Spleen (tissue), 11 donors: Measurements from ENCODE around the gene CNKSR2. TPM values are rescaled to one million over a fixed set of nuclear protein-coding genes. Genes with fewer than 3 reads are reported as not detected.
A peak's percentile ranks its signal among the peaks of the same experiment; 100 is the strongest.

Experiments
- DNase-seq: peaks from one replicate; pipeline ENCODE4 v3.0.0-alpha.2; 2020
- H3K27ac ChIP-seq, 8 donors: fragments of 200-600 bp; sonication (generic) in 7 of 8; 1 replicate in 4 of 8; 2 replicates in 4 of 8; pipeline versions ENCODE4 v1.5.0 to v1.8.0; 2016 to 2021; ENCODE audit warnings: inconsistent platforms in 4 of 8, mild to moderate bottlenecking in 4 of 8, moderate library complexity in 1 of 8
- H3K27me3 ChIP-seq, 7 donors: fragments of 200-600 bp; sonication (generic) in 6 of 7; replicated peaks in 1 of 7; 1 replicate in 4 of 7; 2 replicates in 3 of 7; pipeline versions ENCODE4 v1.5.0 to v1.8.0; 2016 to 2021; ENCODE audit warnings: inconsistent platforms in 3 of 7, mild to moderate bottlenecking in 1 of 7
- H3K36me3 ChIP-seq, 6 donors: fragments of 200-600 bp; sonication (generic) in 5 of 6; 1 replicate in 4 of 6; 2 replicates in 2 of 6; pipeline versions ENCODE4 v1.5.0 to v1.8.0; 2016 to 2021; ENCODE audit warnings: inconsistent platforms in 2 of 6
- H3K4me1 ChIP-seq, 6 donors: fragments of 200-600 bp; sonication (generic) in 5 of 6; 1 replicate in 3 of 6; 2 replicates in 3 of 6; pipeline versions ENCODE4 v1.5.0 to v1.8.0; 2016 to 2021; ENCODE audit warnings: inconsistent platforms in 3 of 6
- H3K4me3 ChIP-seq, 8 donors: fragments of 200-600 bp; sonication (generic) in 7 of 8; 1 replicate in 4 of 8; 2 replicates in 4 of 8; pipeline versions ENCODE4 v1.5.0 to v1.8.0; 2016 to 2021; ENCODE audit warnings: inconsistent platforms in 4 of 8, mild to moderate bottlenecking in 4 of 8, moderate library complexity in 2 of 8
- H3K9me3 ChIP-seq, 8 donors: fragments of 200-600 bp; sonication (generic) in 7 of 8; 1 replicate in 4 of 8; 2 replicates in 4 of 8; pipeline versions ENCODE4 v1.5.0 to v1.8.0; 2016 to 2021; ENCODE audit warnings: inconsistent platforms in 4 of 8
- CTCF ChIP-seq, 11 experiments: fragments of 200-600 bp in 7 of 11; fragments of 450-650 bp in 4 of 11; sonication (generic) in 4 of 11; IDR thresholded peaks in 8 of 11; conservative IDR thresholded peaks in 3 of 11; 1 replicate in 7 of 11; 2 replicates in 4 of 11; pipeline versions ENCODE4 v1.4.0 to v1.8.0; 2016 to 2021; ENCODE audit warnings: antibody characterized with exemption in 11 of 11, inconsistent platforms in 4 of 11, mild to moderate bottlenecking in 1 of 11
- POLR2A ChIP-seq, 3 donors: fragments of 450-650 bp; IDR thresholded peaks; one replicate each; pipeline ENCODE4 v1.5.1; 2017; ENCODE audit warnings: antibody characterized with exemption in 3 of 3, mild to moderate bottlenecking in 1 of 3
- POLR2AphosphoS5 ChIP-seq, 3 donors: sonication (generic); formaldehyde crosslinking; IDR thresholded peaks; one replicate each; pipeline ENCODE4 v1.5.1; 2017; ENCODE audit warnings: antibody characterized with exemption in 3 of 3
- WGBS, 5 donors: extraction: QIAGEN DNeasy Blood & Tissue Kit in 3 of 5; methylation state at CpG; one replicate each; pipeline versions ENCODE4 v1.1.5 to v1.1.7; 2013 to 2018; 5-methylcytosine and 5-hydroxymethylcytosine counted together
- intact Hi-C: fragments of 100-400 bp; cut with DNase I; formaldehyde crosslinking; loops from one replicate; pipeline ENCODE4 v1.15.0; 2023; ENCODE audit warnings: low total_unique reads
- polyA plus RNA-seq, 3 donors: library from polyadenylated mRNA; stranded (reverse); fragments of 200-250 nt; gene quantifications; one replicate each; pipeline ENCODE4 v1.2.1, GENCODE V29; 2013
- total RNA-seq, 7 donors: library from RNA; depleted of rRNA in 3 of 7; stranded (reverse); fragments of >200 nt in 3 of 7; fragmentation: NEBNext Ultra II Directional in 4 of 7; extraction: Animal tissue kit (Norgen Biotek cat#: 25700) in 4 of 7; gene quantifications; one replicate each; pipeline versions ENCODE4 v1.1.0 to v1.2.1, GENCODE V29; 2016 to 2021
- donor health status: healthy with polysubstance abuse.
- donor health status: DM: no; HTN: no; CAD: no; lungs with moderate emphysema.
- donor health status: DM: no; HTN: no; CAD: no.
- donor health status: Bipolar disorder and iron deficiency.
- donor health status: healthy.
- donor health status: DM: no; HTN: no; CAD: no.
- donor health status: DM: yes; HTN: yes; CAD: no.

CNKSR2 gene
- total and polyA plus RNA-seq, 10 donors: 1.6 to 16.8 (median 6.0) TPM

DNA sequence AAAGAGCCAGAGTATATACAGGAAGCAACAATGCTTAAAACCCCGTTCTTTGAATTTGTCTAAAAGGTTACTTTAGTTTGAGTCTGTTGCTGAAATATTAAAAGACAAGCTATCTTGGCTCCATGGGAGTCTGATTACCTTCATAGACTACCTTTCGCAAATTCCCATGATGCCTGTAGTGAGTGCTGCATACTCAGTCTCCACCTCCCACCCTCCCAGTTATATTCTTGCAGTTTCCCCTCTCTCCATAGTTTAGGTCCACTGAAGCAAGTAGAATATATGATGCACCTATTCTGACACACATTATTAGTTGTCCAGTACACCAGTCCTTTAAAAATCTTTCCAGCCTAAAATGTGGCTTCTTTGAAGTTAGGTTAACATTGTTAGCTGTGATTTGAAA, 2.4 kb downstream of the CNKSR2 start:
- 66 to 93% (median 85%) methylated on average over 2 of the region's 2 CpGs for WGBS, 5 donors
- no peak overlapping the region for H3K4me3 ChIP-seq
- H3K27ac ChIP-seq: no peak overlapping the region
- no peaks in the 10 kb centered on the region for H3K9me3 ChIP-seq
- TF ChIP-seq POLR2AphosphoS5 (IDR thresholded peaks at IDR 0.05) (no peak), POLR2A (IDR thresholded peaks at IDR 0.05) (no peak), CTCF (IDR thresholded peaks at IDR 0.05 in 8 of 11, conservative IDR thresholded peaks at IDR 0.05 in 3 of 11) (no peak)
- H3K4me1 ChIP-seq: peaks cover 0 to 24% (median 0%) of the 10 kb centered on the region in 6 donors
- intact Hi-C loops: no loop called here
- no peaks in the 10 kb centered on the region for H3K36me3 ChIP-seq
- H3K27me3 ChIP-seq: peaks cover 0 to 31% (median 21%) of the 10 kb centered on the region in 7 donors
- DNase-seq: no peak

GRCh38 chrX:21379991-21380390, 5.8 kb downstream of the CNKSR2 start:
- Histone ChIP-seq H3K9me3 (no peaks in the 10 kb centered on the region), H3K4me3 (no peak overlapping the region), H3K27me3 (peaks cover 0 to 15% (median 10%) of the 10 kb centered on the region in 7 donors), H3K27ac (no peak overlapping the region), H3K4me1 (peaks cover 0 to 12% (median 0%) of the 10 kb centered on the region in 6 donors), H3K36me3 (no peaks in the 10 kb centered on the region)
- 54 to 97% (median 71%) methylated on average over 1 of the region's 1 CpG for WGBS, 5 donors
- no peak for DNase-seq
- TF ChIP-seq CTCF (IDR thresholded peaks at IDR 0.05 in 8 of 11, conservative IDR thresholded peaks at IDR 0.05 in 3 of 11) (no peak), POLR2AphosphoS5 (IDR thresholded peaks at IDR 0.05) (no peak), POLR2A (IDR thresholded peaks at IDR 0.05) (no peak)
- intact Hi-C loops: no loop called here

DNA sequence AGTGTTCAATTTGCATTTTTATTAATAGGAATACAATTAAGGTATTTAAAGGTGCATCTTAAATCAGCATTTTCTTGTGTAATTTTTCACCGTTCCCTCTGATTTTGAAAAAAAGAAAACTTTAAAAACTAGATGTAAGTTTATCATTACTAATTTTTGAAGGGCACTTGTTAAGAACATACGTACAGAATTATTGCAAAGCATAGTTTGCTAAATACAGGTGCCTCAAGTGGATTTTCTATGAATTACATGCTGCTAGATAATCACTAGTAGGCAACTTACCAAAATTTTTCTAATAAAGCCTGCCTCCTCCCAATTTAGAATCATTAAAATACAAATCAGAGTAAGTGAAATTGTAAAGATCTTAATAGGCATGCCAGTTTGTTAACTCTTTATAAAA, 8.5 kb downstream of the CNKSR2 start:
- intact Hi-C loops: no loop called here

GRCh38 chrX:21383546-21383945, 9.3 kb downstream of the CNKSR2 start:
- no peaks in the 10 kb centered on the region for H3K36me3 ChIP-seq
- no peak overlapping the region for H3K27ac ChIP-seq
- no peak for DNase-seq
- 32 to 72% (median 40%) methylated on average over 2 of the region's 2 CpGs for WGBS, 5 donors
- H3K4me1 ChIP-seq: no peaks in the 10 kb centered on the region
- TF ChIP-seq CTCF (IDR thresholded peaks at IDR 0.05 in 8 of 11, conservative IDR thresholded peaks at IDR 0.05 in 3 of 11) (no peak), POLR2AphosphoS5 (IDR thresholded peaks at IDR 0.05) (no peak), POLR2A (IDR thresholded peaks at IDR 0.05) (no peak)
- no peaks in the 10 kb centered on the region for H3K9me3 ChIP-seq
- no peak overlapping the region for H3K4me3 ChIP-seq
- no peaks in the 10 kb centered on the region for H3K27me3 ChIP-seq
- intact Hi-C loops: no loop called here

More for the DNA sequence above, 8.5 kb downstream of the CNKSR2 start:
- H3K9me3 ChIP-seq: no peaks in the 10 kb centered on the region
- no peaks in the 10 kb centered on the region for H3K4me1 ChIP-seq
- WGBS, 5 donors: 53 to 72% (median 63%) methylated on average over 2 of the region's 2 CpGs
- no peaks in the 10 kb centered on the region for H3K27me3 ChIP-seq
- no peak overlapping the region for H3K4me3 ChIP-seq
- peak in 3 of 11 experiments; percentile 8 to 30 (median 13) for TF ChIP-seq CTCF (IDR thresholded peaks at IDR 0.05 in 8 of 11, conservative IDR thresholded peaks at IDR 0.05 in 3 of 11)
- TF ChIP-seq POLR2A (IDR thresholded peaks at IDR 0.05): no peak
- H3K27ac ChIP-seq: no peak overlapping the region
- H3K36me3 ChIP-seq: no peaks in the 10 kb centered on the region
- no peak for DNase-seq
